GM21529 (cell line): ENCODE measurements around the gene DUS2.

Experiments used
- ATAC-seq: cut with Tn5 transposase; IDR thresholded peaks from one replicate; pipeline ENCODE4 v1.9.1; 2021; ENCODE audit not compliant: unreplicated experiment

DUS2 gene

DNA sequence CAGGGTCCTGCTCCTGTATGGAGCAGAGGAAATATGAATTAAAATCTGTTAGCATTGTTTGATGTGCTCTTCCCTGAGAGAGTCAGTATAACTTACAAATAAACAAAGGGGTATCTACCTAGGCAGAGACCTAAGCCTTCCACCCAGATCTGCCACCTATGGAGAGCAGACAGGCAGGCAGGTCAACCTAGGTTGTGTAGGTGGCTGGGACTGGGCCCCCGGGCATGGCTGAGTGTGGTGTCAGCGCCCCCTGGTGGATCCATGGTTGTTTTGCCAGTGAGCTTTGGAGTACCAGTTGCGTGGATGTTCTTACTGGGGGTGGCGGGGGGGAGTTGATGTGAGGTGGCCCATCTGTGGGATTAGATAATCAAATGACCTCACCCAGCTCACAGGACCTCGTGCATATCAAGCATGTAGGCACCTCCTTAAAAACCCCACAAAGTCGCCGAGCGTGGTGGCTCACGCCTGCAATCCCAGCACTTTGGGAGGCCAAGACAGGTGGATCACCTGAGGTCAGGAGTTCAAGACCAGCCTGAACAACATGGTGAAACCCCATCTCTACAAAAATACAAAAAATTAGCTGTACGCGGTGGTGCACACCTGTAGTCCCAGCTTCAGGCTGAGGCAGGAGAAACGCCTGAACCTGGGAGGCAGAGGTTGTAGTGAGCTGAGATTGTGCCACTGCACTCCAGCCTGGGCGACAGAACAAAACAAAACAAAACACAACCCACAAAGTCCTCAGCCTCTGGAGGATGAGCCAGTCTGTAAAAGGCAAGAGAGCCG is 17.6 kb downstream of the DUS2 start:
- ATAC-seq: peak; percentile 71

DNA sequence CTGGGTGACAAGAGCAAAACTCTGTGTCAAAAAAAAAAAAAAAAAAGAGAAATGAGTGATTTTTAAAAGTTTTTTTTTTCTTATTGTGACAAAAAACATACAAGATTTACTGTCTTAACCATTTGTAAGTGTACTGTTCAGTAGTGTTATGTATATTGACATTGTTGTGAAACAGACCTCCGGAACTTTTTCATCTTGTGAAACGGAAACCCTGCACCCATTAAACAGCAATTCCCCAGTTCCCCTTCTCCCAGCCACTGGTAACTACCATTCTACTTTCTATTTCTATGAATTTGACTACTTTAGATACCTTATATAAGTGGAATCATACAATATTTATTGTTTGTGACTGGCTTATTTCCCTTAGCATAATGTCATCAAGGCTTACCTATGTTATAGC is 18.7 kb downstream of the DUS2 start:
- ATAC-seq: no peak

DNA sequence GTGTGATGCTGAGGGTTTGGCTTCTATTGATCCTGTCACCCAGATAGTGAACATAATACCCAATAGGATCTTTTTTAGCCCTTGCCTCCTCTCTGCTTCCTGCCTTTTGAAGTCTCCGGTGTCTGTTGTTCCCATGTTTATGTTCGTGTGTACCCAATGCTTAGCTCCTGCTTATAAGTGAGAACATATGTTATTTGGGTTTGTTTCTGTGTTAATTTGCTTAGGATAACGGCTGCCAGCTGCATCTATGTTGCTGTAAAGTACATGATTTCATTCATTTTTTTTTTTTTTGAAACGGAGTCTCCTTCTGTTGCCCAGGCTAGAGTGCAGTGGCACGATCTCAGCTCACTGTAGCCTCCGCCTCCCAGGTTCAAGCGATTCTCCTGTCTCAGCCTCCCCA is 23.0 kb downstream of the DUS2 start:
- ATAC-seq: no peak

DNA sequence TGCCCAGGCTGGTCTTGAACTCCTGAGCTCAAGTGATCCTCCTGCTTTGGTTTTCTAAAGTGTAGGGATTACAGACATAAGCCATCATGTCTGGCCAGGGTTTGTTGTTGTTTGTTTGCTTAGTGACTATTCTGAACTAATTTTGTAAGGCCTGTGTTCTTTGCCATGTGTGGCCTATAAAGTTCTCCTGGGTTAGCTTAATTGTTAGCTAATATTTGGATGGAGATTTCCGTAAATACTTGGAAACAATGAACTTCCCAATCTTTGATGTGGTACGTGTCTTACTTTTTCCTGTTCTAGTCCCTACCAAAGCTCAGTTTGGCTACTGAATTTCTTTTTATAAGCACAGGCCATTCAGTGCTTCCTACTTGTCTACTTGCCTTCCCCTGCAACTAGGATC is 24.9 kb downstream of the DUS2 start:
- ATAC-seq: no peak

DNA sequence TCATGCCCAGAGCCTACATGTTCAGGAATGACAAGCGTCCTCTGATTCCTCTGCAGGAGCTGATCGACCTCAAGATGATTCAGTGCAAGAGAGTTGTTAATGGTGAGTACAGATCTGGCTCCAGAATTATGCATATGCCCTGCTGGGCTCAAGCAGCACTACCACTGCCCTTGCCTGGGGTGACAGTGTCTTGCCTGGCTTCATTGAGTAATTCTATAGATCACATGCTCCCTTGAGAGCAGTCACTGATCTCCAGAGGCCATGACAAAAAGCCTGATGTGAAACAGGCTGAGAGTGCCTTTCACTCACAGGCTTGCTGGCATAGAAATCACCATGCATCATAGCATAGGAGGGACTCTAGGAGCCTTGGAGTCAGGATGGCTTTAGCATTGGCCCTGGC is 26.4 kb downstream of the DUS2 start:
- ATAC-seq: no peak

DNA sequence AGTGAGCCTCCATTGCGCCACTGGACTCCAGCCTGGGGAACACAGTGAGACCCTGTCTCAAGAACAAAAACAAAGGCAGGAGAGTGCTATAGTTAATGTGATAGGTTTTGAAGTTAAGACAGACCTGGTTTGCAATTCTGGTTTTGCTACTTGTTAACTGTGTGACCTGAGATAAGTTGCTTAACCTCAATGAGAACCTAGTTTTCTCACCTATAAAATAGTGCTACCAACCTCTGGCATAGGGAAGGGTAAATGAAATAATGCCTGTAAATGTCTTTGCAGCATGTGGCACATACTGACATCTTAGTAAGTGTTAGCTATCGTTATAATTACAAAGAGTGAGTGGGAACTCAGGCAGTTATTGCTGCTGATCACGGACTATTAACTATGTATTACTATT is 32.3 kb downstream of the DUS2 start:
- ATAC-seq: no peak

DNA sequence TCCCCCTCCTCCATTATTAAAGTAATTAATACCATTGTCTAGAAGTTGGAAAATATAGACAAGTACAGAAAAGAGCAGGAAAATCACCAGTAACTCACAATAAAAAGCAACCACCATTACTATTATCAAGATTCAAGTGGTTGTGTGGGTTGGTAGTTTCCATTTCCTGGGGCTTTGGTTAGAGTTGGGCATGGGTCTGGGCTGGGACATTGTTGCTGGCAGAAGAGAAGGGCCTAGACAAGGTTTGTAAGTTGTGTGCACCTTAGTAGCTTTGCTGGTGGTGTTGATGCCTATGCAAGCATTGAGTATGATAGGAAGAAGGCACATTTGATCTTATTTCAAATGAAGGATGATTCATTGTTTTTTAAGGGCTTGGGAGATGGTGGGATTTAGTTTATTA is 36.7 kb downstream of the DUS2 start:
- ATAC-seq: no peak

DNA sequence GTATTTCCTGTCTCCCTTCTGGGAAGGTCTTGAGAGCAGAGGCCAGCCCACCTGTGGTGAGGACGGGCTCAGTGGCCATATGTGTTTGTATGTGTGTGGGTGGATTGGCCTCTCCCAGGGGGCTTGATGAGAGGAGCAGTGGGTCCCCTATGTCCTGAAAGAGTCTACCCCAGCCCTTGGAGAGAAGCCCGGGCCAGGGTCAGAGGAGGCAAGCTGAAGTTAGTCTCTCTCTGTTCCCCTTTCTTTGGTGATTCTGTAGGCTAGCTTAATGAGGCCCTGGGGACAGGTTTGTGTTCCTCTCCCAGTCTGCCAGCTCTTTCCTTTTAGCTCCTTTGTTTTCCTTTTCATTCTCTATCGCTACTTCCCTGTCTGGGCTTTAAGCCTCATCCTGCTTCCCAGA is 38.3 kb downstream of the DUS2 start:
- ATAC-seq: no peak

DNA sequence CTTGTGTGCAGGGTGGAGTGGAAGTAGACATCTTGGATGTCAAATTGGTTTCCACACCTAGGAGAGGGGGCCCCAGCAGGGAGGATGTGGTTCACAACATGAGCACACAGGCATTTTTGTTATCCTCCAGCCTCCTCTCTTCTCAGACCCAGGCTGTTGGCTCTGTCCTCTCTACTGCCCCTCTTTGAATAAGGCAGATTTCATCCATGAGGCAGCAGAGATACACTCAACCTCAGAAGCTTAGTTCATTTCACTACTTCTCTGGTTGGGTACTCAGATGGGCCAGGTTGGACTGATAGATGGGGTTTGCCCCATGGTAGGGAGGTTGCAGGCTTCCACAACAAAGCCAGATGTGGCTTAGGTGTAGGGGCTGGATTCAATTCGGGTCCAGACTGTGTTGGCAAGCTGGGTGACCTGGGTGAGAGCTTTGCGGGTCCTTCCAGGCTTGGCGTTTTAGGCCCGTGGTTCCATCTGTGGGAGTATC is 39.9 kb downstream of the DUS2 start:
- no peak for ATAC-seq

DNA sequence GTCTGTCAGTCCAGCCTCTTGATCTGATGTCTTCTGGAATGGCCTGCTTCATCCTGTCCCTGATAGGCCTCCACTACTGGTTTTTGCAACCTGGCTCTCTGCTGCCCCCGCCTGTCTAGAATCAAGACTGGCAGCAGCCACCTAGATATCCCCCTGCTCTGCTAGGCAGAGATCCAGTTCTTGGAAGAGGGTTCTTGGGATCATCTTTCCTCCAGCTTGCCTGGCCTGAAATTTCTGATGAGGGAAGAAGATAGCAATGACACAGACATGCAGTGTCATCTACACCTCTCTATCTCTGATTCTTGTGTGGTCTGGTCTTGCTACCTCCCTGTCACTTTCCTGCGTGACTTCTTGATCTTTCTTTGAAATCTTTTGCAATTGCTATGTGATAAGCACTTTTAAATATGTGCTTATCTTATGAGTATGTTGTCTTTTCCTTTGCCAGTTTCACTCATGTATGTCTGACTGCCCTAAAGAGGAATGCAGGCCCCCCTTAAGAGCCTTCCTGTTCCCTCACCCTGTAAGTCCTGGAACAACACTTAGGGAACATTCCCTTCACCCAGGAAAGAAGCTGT is 41.8 kb downstream of the DUS2 start:
- ATAC-seq: no peak

DNA sequence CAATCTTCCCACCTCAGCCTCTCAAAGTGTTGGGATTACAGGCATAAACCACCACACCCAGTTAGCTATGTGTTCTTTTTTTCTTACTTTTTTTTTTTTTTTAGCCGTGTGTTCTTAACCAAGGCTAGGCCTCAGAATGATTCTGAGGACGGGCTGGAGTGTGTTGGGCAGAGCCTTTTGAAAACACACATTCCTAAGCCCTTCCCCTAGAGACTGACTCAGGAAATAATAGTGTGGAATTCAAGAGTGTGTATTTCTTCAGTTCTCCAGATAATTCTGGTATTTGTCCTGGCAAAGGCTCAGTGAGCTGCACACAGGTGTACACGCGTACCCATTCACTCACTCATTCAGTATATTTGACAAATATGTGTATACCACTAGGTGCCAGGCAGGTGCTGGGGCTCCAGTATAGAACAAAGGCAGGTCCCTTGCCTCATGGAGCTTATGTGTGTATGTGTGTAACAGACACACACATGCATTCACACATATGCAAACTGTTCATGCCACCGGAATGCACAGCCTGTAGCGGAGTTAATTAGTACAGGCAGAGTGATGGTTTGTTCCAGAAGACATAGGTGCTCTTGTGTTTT is 42.7 kb downstream of the DUS2 start:
- no peak for ATAC-seq

DNA sequence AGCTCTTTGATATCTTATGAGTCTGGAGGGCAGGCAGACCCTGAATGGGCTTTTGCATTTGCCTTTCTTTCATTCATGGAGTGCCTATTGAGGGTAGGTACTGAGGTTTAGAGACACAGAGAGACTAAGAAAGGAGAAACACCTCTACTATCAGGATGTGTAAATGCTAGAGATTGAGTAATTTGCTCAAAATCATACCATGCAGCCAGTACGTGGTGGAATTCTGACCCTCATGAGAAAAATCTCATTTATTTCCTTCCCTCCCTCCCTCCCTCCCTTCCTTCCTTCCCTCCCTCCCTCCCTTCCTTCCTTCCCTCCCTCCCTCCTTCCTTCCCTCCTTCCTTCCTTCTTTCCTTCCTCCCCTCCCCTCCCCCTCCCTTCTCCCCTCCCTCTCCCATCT is 43.7 kb downstream of the DUS2 start:
- ATAC-seq: no peak

DNA sequence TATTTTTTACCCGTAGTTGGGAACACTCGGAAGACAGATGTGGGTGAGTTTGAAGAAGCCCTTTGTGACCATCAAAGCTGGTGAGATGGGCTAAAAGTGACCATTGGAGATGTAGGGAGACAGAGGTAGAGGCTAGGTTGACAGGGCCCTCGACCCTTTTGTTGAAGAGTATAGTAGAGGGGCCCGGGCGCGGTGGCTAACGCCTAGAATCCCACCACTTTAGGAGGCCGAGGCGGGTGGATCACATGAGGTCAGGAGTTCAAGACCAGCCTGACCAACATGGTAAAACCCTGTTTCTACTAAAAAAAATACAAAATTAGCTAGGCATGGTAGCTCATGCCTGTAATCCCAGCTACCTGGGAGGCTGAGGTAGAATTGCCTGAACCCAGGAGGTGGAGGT is 45.8 kb downstream of the DUS2 start:
- no peak for ATAC-seq

DNA sequence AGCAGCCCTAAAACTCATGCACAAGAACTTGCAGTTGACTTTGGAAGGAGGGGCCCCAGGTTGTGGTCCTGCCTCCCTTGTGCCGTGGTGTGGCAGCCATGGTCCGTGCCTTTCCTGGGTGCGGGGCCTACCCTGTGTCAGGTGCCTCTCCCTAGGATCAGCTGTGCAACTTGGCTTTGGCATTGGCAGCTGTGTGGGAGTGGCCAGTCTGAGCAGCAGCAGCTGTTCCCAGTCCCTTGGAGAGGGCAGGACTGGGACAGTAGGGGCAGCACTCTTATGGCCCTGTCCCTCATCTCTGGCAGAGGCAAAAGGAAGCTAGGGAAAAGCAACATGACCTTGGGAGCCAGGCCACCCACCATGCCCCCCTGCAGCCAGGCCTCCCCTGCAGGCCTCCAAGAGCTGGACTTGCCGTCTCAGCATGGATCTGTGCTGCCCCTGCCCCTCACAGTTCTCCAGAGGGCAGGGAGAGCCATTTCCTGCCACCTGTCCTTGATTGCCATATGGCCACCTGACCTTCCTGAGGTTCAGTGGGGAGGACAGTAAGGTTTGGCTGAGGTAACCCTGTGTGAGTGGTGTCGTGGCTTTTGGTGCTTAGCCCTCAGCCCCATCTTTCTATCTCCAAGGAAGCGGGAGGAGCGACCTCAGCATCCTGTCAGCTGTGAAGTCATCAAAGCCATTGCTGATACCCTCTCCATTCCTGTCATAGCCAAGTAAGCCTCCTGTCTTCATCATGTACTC is 46.6 kb downstream of the DUS2 start:
- no peak for ATAC-seq

DNA sequence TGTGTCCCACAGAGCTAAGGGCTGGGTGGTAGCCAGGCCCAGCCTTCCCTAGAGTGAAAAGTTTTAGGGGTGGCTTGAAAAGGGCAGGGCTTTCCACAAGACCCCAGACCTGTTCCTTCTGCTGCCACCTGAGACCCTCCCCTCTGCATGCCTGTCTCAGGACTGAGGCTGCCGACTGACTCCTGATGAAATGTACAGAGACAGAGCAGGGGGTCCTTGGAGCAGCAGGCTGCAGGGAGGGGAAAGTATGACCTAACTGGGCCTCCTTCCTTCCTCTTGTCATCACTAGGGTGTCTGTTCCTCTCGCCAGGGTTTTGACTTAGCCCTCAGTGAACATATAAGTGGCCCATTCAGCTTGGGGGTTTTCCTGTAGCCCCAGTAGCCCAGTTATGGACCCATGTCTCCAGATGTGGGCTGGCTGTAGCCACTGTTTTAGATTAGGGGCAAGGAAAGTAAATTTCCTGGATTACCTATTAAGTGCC is 47.2 kb downstream of the DUS2 start:
- no peak for ATAC-seq

DNA sequence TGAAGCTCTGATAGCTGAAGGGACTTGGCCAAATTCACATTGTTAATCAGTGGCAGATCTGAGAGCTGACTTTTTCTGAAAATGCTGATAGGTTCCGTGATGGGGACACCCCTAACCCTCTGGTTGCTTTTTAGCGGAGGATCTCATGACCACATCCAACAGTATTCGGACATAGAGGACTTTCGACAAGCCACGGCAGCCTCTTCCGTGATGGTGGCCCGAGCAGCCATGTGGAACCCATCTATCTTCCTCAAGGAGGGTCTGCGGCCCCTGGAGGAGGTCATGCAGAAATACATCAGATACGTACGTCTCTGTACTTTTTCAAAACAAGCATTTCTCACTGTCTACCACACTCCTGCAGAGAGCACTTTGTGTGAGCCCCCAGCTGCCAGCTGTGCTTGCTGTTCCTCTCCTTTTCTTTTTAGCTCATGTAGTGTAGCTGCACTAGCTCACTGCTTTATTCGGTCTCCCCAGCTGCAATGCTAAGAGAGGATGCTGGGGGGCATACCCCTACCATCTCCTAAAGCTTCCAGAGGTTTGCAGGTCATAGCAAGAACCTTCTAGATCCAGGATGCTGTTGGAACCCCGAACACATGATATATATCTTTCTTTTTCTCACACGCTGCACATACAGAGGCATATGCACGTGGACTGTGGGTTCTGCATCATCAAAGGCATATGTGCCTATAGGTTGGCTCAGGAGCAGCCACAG is 47.9 kb downstream of the DUS2 start:
- no peak for ATAC-seq

DNA sequence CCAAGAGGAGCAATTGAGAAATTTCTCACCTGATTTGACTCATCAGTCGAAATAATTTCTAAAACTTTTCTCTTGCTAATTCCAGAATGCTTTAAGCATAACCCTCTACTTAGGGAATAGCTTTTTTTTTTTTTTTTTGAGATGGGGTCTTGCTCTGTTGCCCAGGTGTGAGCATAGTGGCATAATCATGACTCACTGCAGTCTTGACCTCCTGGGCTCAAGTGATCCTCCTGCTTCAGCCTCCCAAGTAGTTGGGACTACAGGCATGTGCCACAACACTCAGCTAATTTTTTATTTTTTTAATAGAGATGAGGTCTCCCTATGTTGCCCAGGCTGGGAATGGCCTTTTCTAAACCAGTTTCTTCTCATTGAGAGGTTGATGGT is 48.4 kb downstream of the DUS2 start:
- no peak for ATAC-seq

DNA sequence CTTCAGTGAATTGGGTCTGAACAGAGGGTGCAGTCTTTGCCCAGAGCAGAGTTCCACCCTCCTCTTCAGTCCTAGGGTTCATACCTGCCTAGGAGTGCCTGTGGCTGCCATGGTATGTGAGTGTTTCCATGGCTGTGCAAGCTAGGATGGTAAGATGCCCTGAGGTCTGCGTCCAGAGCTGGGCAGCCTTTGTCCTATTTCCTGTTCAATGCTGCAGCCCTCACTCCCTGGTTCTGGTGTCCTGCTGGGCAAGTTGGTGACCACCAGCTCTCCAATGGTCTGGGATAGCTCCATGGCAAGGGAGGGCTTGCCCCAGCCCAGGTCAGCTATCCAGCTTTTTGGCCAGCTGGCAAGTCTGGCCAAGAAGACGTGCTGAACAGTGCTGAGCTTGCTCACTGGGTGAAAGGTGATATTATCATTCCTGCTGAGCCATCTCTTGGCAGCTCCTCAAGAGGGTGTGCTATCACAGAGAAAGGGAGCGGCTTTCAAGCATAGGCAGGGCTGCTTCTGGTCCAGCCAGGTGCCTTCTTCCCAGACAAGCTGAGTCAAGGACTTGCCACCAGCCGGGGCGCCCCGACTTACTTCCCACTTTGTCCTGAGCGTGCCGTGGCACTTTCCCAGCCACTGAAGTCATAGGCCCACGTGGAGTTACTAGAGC is 49.1 kb downstream of the DUS2 start:
- no peak for ATAC-seq

DNA sequence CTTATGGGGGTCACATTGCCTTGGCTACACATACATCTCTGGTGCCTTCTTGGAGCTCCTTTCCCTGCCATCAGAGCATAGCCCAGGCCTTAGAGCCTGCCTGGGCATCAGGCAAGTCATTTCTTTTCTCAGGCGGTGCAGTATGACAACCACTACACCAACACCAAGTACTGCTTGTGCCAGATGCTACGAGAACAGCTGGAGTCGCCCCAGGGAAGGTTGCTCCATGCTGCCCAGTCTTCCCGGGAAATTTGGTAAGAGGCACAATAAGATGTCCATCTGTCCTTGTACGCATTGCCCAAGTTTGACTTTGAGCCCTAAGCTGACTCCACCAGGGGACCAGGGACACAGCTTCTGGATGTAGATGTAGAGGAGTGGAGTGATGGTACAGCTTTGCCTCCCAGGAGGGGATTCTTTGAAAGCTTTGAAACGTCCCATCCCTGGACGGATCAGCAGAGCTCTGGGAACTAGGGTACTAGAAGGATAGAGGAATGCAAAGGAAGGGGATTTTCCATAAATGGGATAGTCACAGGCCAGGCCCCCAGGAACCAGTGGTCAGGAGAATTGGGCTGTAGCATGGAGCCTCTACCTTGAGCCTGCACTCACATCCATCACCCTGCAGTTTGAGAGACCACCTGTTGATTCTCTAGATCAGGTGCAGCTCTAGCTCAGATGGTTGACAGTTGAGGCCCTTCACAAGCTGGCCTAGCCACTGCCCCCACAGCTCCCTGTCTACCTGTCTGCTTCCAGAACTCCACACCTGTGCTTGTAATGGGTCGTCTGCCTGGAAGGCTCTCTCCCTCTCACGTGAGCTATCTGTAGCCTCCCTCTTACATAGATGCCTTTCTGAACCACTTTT is 51.0 kb downstream of the DUS2 start:
- ATAC-seq: peak; percentile 7
